WI38 (cell line): Measurements from ENCODE around the gene KIF25.

Experiments used
- H3K4me3 ChIP-seq: 2 replicates; pipeline ENCODE4 v1.5.1; 2011; ENCODE audit warnings: low read depth, mild to moderate bottlenecking, control low read depth, low read length
- CTCF ChIP-seq: IDR thresholded peaks from 2 replicates; pipeline ENCODE4 v1.5.1; 2012; ENCODE audit warnings: low read depth, mild to moderate bottlenecking, control low read depth, low read length

Gene KIF25

DNA sequence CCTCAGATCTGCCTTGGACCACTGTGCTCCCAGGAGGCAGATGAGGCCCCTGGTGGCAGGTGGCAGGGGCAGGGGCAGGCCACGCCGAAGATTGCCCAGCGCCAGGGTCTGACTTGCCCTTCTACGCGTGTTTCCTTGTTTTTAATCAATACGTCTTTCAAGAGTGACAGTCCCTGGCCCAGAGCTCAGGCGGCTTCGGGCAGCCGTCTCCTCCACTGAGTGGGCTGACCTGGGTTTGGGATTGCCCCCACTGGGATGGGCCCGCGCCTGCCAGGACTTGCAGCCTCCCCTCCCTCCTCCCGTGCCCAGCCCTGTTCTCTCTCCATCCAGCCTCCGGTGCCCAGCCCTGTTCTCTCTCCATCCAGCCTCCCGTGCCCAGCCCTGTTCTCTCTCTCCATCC lies 60.4 kb downstream of the KIF25 start:
- no peak overlapping the region for H3K4me3 ChIP-seq
- TF ChIP-seq CTCF = no peak

DNA sequence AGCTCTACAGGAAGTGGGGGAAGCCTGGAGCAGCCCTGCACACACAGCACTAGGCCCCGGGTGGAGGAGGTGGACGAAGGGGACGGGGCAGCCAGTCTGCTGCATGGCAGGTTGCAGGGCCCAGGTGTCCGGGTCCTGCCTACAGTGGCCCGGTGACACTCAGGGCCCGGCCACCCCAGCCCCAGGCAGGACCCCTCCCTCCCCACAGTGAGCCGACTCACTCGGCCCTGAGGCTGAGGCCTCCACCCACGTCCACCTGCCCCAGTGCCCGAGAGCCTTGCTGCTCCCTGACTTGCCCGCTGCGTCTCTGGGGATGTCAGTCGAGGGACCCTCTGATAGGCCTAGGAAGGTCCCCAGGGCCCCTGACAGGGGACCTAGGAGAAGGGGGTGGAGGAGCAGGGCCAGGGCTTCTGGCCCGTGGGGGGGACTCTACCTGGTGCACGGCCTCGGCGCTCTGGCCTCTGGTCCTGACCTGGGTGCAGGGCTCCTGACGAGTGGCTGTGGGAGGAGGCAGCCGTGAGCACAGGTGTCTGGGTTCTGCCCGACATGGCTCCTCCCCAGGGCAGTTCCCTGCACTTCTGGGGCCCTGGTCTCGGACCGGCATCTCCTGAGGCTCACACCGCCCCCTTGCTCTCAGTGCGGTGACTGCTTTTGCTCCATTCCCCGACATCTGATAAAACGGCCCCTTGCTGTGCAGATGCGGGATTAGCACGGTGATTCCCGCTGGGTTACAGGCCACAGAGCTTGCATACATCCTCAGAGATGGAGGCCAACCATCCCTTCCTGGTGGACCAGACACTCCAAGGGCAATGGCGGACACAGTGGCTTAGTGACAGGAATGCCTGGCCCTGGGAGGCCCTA lies 61.5 kb downstream of the KIF25 start:
- TF ChIP-seq CTCF = no peak
- no peak overlapping the region for H3K4me3 ChIP-seq

- TF ChIP-seq CTCF = no peak; the same call in 1 of the 2 replicates
- H3K4me3 ChIP-seq = no peak overlapping the region
Measured at GRCh38 chr6:168060521-168060931, 63.1 kb downstream of the KIF25 start.

DNA sequence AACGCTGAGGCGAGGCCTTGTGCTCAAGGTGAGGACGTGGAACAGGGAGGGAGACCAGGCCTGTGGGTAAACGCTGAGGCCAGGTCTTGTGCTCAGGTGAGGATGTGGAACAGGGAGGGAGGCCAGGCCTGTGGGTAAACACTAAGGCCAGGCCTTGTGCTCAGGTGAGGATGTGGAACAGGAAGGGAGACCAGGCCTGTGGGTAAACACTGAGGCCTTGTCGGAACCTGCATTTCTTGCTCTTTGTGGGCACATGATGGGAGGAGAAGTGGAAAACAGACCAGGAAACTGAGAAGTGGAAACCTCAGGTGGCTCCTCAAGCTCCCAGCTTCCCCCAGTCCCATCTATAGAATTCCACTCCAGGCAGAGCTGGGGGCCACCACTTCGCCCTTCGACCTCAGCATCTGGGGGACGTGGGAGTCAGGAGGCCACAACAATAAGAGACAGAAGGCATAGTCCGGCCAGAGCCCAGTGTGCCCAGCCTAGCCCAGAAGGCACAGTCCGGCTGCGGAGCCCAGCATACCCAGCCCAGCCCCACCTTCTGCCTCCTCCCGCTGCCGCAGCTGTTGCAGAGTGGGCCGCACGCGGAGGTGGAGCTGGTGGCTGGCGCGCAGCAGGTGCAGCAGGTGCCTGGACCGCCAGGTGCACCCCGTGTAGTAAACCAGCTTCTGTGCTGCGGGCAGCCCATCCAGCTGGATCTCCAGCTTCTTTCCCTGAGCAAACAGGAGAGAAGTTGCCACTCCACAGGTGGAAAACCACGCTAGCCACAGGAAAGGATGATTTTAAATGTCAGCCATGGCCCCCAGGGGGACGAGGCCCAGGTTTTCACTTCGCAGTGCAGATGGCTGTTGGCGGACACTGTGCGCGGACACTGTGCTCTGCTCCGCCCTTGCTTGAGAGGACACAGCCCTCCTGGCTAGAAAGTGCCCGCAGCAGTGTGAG lies 64.1 kb downstream of the KIF25 start:
- no peak overlapping the region for H3K4me3 ChIP-seq
- TF ChIP-seq CTCF = no peak

DNA sequence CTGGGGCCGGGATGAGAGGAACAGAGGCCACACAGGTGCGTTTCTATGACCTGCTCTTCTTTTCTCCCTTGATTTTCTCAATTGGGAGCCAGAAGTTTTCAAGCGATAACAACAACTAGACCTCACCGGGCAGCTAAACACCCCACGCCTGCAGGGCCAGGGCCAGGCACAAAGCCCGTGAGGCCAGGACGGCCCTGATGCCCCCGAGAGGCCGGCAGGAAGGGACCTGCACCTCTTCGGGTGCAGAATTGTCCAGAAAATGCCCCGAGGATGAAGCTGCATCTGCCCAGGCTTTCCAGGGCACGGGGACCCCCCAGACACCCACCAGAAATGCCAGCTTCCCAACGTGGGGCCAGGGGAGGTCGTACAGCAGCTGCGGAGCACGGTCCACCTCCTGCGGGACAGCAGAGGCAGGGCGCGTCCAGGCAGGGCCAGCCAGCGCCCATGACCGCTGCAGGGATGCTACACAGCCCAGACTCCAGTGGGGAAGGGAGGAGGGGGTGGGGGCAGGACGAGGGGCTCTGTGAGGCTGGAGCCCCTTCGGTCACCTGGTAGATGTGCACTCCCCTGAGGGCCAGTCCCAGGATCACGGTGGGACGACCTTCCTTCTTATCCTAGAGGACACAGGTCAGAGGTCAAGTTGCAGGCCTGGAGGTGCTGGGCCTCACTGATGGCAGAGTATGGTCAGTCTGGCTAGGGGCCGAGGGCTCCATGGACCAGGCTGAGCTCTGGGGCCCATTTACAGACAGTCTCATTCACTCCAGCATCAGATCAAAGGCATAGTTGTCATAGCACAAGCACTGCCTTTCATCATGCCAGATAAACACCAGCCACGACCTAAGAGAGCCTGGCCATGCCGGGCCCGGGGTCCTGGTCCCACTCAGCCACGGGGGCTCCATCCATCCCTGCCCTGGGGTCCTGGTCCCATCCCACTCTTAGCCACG lies 65.1 kb downstream of the KIF25 start:
- no peak overlapping the region for H3K4me3 ChIP-seq
- no peak for TF ChIP-seq CTCF

DNA sequence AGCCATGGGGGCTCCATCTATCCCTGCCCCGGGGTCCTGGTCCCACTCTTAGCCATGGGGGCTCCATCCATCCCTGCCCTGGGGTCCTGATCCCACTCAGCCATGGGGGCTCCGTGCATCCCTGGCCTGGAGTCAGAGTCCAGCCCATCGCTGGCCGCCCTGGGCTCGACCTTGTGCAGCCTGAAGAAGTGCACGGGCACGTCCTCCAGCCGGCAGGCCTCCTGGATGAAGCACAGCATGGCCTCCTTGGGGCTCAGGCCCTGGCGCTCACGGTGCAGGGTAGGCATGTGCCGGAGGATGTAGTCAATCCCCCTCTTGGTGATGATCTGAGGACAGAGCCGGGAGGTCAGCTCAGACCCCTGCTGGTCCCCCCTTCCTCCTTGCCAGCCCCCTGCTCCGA lies 66.0 kb downstream of the KIF25 start:
- H3K4me3 ChIP-seq = no peak overlapping the region
- no peak for TF ChIP-seq CTCF
